Amniotic epithelial cell (primary cell): Measurements from ENCODE around the gene MYH2.
"Not testable (repeated sequence)": the region's sequence is repeated elsewhere in the genome, so short reads cannot be mapped to it uniquely, and the experiment has no call there.

Experiments used
- DNase-seq: peaks from one replicate; pipeline ENCODE4 v3.0.0-alpha.2; 2010; ENCODE audit warnings: low read depth

The MYH2 gene

DNA sequence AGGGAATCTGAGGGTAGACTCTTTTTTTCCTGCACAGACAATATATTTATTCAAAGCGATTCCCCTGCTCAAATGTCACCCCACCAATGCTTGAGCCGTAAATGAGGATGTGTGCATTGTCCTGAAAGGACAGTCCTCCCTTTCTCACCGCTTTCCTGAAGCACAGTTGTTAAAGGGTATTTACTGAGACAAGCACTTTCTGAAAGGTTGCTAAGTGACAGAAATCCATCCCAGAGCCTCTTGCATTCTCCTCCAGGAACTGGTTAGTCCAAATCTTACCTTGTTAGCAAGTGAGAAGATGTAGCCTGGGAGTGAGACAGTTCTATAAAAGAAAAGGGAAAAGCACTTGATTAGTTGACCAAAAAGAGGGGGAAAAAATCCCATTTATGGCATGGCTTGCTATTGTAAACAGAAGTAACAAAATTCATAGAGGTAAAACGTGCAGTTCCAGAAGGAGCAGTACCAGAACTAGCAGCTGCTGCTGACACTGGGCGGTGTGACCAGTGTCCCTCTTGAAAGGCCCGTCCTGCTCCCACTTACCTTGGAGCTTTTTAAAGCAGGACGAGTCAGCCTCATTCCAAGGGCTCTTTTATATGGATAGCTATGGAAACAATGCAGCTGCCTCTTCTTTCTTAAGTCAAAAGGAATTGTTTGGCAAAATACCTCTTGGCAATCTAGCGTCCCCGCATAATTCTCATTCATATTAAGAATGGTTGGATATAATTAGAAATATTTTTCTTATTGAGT is at the start of gene MYH2:
TSS of gene MYH2 (minus strand) at position 563 of the 747 bp plus-strand sequence. CDS start 1,738 bp downstream, outside the sequence.
- DNase-seq, result no peak

DNA sequence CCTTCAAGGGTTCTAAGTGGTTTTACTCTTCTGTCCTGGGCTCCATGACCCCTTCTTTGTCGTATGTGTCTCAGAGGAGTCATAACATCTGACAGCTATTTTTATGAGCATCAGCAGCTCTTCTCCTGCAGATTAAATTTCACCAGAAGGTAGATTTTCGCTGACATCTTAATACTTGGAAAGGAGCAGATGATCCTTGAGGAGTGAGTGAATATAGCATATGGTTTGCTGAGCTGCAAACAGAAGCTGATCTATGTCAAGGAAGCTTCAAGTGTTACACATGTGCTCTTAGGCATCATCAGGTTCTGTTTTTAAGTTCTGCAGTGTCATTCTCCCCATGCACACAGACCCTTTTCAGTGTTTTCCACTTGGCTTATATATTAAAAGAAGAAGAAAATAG is 49.2 kb upstream of the MYH2 start:
- no peak for DNase-seq

DNA sequence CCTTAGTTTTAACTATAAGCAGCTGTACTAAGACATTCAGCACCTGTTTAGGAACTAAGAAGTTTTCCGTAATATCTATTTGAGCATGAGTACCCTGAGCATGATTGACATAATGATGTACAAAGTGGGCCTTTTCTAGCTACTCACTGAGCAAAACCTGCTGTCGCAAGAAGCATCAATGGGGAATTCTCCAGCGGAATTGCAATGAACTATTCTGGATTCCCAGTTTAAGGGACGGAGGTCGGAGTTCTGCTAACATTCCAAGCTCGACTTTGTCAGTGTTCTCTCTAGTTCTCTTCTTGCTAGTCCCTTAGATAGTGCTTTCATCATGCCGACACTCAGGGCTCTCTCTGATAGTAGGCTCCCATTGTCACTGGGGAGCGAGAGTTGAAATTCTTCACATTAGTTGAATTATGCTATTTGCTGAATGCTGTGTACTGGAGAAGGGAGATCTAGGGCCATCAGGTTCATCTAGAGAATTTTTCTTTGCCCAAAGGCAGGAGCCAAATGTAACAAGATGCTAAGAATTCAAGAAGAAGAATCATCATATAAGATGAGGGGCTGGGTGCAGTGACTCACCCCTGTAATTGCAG is 40.2 kb upstream of the MYH2 start:
- DNase-seq, result no peak

DNA sequence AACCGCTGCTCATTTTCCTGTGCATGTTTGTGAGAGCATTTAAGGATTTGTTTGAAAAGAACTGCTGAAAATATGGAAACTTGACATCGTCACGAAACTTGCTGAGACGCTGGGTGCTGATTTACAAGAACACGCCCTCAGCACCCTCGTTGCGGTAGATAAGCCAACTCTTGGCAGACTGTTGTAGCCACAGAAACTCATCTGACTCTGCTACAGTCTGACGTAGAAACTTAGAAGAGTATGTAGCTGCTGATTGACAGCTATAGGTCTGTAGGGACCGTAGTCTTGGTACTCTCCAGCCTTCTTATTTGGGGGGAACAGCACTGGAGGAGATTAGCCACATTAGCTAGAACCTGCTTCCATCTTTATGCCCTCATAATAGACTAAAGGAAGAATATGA is 36.1 kb upstream of the MYH2 start:
- no peak for DNase-seq

DNA sequence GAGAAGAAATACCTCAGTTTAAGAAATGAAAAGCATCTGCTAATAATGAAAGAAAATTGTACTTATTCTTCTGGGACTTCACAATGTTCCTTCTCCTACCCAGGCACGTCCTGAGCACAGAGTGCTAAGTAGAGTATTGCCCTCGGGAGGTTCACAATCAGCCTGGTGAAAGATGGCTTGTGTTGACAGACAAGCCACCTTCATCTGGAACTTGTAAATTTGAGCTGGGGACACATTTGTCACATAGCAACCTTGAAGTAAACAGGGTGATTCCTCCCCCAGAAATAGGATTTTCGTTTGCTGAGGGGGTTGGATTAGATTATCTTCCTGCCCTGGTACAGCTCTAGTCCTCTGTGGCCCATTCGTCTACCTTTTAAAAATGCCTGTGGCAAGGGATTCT is 34.4 kb upstream of the MYH2 start:
- DNase-seq, result no peak

DNA sequence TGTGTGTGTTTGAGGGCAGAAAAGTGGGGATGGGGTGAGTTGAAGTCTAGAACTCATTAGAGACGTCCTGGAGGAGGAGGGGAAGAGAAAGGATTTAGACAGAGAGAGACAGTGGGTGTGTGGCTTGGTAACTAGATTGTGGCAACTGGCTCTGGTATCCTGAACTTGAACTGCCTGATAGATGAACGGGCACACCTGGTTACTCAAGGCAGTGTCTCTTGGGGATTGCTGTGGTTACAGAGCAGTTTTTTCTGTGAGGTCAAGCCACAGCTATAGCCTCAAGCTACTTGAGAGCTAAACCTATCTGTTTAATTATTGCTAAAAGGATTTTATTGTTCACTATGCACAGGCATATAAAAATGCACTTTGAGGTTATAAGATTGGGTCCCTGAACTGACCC is 29.8 kb upstream of the MYH2 start:
- DNase-seq, result no peak

DNA sequence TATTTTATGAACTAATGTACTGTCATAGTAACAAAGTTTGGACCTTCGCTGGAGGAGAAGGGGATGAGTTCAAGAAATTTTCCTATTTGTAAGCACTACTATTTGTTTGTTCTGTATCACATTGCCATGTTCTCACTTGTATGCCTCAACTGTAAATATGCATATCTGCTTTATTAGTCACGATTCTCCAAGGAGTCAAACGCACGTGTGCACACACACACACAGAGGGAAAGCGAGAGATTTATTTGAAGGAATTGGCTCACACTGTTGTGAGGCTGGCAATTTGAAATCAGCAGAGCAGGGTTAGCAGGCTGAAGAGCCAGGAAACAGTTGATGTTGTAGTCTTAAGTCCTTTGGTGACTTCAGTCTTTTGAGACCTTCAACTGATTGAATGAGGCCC is 24.9 kb upstream of the MYH2 start:
- DNase-seq, result peak; percentile 3

DNA sequence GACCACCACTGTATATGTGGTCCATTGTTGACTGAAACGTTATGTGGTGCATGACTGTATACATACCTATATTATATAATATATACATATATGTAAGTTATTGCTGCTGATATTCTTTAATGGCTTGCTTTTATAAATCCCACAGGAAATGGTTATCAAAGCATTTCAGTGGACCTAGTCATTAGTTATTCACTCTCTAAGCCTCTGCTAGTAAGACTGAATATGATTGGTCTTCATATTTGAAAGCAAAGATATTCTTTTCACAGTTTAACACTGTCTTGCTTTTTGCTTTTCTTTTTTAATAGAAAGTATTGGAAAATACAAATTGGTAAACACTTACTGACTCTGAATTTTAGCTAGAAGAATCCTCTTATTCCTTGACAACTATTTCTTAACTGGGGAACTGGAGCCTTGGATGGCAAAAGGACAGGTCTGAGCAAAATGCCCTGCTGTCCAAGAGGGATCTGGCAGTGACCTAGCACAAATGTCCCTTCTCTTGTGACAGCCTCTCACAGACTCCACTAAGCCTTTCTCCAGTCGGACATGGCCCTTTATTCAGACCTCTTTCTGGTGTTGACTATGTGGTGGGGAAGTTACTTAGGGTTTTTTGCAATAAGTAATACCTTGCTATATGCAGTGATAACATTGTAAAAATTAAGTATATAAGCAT is 14.7 kb upstream of the MYH2 start:
- no peak for DNase-seq

DNA sequence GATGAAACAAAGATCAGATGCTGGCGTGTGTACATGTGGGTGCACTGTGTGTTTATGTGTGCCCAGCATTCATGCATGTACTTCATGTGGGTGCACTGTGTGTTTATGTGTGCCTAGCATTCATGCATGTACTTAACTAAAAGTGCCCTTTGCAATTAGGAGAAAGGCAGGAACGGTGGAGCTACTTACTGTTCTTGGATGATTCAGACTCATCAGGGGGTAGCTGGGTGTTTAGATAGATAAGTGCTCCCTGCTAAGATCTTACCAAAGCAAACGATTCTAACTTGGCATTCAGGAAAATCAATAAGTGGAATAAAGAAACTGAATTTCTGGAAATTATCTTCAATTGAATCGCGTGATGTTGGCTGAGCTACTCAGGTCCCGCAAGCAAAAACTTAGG is 8.6 kb upstream of the MYH2 start:
- no peak for DNase-seq

DNA sequence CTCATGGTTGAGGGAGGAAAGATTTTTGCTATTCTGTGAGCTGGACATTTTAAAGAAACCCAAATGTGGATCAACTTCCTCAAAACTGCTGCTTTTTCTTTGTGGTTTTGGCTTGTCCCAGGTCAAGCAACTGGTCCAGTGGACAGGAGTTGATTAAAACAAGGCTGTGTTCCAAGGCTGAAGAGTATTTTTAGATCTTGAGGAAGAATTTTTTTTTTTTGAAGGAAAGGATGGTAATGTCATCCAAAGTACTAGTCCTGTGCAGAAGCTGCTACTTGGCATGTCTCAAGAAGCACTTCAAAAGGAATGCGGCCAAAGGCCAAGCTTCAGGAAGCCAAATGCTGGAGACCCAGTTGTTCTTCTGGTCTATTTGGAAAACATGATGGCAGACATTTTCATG is 8.0 kb upstream of the MYH2 start:
- DNase-seq, result no peak

DNA sequence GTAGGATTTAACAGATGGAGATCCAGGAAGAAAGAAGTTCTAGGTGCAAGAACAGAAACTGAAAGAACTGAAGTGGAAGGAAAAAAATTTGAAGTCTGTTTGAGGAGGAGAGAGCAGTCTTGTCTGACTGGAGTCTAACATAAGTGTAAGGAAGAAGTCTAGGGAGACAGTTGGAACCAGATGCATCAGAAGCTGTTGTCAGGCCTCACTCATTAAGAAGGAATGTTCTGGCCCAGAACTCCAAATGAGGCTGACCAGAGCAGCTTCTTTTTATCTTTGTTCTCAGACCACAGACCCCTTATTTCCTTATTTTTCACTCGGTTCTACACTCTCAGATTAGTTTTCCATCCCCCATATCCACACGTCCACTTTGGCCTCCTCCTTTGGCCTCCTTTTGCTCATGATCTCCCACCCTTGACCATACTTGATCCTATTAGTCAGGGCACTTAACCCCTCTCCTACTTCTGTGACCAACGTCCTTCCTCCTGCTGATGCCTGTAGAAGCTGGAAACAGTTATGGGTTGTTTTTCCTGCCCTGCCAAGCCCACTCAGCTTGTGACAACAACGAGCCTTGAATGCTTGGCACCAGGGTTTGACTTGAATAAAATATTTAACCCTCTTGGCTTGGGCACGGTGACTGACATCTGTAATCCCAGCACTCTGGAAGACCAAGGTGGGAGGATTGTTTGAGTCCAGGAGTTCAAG is 7.0 kb upstream of the MYH2 start:
- DNase-seq, result peak; percentile 19

DNA sequence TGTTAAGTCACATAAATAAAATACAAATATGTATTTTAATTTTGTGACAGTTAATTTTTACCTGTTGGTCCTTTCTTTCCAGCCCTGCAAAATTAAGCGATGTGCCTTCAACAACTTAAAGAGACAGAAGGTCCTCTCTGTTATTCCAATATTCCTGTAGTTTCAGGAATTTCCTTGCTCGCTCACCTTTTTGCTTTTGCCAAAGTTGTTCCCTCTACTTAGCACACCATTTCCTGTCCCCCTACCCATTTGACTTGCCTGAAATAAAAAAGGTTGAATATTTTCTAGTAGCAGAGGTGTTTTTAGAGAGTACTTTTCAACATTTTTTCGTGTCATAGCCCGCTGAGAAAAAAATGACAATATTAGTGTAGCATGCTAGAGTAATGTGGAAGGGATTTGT is 556 bp upstream of the MYH2 start:
- DNase-seq, result no peak

DNA sequence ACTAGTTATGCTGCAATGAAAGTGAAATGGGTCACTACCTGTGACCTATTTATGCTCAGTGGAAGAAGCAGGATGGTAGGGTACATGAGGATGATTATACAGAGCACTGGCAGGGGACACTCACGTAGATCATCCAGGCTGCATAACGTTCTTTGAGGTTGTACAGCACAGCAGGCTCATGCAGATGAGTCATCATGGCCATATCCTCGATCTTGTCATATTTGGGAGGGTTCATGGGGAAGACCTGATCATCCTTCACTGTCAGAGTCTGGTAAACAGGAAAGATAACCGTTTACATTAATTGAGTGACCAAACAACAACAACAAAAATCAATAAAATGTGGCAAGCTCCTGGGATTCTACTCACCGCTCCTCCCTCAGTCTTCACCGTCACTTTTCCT is 2.1 kb downstream of the MYH2 start:
- DNase-seq, result peak; percentile 15

DNA sequence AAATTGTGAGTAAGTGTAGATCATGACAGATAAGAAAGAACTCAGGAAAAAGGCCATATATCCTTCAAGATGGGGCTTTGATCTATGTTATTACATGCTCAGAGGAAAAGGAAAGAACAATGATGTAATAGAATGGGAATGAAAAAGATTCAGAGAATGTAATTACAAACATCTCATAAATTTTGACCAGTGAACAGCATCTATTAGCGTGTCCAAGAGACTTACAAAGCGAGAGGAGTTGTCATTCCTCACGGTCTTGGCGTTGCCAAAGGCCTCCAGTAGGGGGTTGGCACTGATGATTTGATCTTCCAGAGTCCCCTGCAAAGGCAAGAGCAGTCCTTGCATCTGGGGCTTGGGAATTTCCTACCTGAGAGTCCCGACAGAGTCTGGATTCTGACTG is 6.0 kb downstream of the MYH2 start:
- peak; percentile 48 for DNase-seq

DNA sequence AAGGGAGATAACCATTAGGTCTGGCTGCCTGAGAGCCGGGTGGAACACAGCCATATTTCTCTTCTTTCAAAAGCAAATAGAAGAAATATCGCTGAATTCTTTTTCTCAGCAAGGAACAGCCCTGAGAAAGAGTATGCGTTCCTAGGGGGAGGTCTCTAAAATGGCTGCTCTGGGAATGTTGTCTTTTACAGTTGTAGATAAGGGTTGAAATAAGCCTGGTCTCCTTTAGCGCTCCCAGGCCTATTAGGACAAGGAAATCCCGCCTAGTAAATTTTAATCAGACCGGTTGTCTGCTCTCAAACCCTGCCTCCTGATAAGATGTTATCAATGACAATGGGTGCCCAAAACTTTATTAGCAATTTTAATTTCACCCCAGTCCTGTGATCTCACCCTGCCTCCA is 8.3 kb downstream of the MYH2 start:
- not testable (repeated sequence) for DNase-seq

DNA sequence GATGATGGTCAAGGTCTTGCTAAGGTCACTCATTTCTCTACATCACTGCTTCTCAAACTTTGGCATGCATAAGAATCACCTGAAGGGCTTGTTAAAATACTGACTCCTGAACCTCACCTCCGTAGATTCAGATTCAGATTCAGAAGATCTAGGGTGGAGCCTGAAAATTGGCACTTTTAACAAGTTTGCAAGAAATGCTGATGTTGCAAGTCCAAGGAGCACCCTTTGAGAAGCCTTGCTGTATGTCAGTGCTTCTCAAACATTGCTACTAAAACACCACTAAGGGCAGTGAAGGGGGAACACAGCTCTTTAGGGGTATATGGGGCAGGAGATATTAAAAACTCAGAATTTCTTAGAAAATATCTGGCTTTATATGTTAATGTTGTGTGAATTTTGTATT is 17.4 kb downstream of the MYH2 start:
- no peak for DNase-seq

DNA sequence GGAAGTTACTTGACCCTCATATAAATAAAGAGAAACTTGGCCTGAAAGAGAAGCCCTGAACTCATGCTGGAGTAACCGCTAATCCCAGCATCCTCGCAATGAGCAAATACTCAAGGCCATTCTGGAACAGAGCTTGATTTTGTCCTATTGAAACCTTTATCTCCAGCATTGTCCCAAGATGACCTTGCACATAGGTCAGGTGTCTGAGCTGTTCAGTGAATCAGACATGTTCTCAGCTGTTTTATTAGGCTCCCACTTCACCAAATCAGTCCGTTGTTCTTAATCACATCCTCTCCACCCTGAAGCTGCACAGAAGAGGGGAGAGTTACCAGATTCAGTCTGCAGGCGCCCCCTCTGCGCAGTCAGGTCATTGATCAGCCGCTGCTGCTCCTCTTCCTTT is 22.0 kb downstream of the MYH2 start:
- no peak for DNase-seq

DNA sequence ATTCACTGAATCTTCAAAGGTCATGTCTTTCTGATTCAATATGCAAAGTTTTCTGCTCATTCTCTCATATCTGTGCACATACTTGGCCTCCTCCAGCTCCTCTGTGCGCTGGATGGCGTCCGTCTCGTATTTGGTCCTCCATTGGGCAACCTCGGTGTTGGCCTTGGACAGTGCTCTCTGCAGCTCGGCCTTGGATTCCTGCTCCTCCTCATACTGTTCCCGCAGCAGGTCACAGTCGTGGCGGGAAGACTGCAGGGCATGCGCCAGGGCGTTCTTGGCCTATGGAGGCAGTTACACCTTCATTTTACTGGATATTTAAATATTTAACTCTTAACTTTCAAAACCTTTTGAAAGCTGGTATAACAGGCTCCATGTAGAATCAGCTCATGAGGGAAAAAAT is 22.9 kb downstream of the MYH2 start:
- DNase-seq, result no peak

DNA sequence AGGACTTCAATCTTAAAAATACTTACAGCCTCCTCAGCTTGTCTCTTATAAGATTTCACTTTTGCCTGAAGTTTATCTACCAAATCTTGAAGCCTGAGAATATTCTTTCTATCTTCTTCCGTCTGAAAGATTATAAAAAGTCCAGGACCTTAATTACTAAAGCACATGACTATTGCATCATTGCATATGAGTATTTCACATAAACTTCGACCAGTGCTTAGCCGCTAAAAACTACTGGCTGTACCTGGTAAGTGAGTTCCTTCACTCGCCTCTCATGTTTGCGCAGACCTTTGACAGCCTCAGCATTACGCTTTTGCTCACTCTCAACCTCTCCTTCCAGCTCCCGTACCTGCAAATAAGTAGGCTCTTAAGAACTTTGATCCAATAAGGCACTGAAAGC is 26.4 kb downstream of the MYH2 start:
- no peak for DNase-seq

DNA sequence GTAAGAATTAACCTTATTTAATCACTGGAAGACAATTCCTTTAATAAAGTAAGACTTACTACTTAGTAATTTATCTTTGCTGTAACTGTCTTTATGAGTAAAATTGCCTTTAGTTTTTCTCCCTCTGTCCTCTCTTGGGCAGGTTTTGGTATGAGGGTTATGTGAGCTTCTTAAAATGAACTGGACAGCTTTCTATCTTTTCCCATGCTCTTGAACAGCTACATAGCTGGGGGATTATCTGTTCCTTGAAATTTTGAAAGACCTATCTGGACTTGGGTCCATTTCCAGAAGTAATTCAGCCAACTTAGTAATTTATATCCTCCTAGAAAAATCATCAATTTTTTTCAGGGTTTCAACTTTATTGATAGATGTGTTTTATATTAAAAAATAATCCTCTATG is 27.5 kb downstream of the MYH2 start:
- no peak for DNase-seq

DNA sequence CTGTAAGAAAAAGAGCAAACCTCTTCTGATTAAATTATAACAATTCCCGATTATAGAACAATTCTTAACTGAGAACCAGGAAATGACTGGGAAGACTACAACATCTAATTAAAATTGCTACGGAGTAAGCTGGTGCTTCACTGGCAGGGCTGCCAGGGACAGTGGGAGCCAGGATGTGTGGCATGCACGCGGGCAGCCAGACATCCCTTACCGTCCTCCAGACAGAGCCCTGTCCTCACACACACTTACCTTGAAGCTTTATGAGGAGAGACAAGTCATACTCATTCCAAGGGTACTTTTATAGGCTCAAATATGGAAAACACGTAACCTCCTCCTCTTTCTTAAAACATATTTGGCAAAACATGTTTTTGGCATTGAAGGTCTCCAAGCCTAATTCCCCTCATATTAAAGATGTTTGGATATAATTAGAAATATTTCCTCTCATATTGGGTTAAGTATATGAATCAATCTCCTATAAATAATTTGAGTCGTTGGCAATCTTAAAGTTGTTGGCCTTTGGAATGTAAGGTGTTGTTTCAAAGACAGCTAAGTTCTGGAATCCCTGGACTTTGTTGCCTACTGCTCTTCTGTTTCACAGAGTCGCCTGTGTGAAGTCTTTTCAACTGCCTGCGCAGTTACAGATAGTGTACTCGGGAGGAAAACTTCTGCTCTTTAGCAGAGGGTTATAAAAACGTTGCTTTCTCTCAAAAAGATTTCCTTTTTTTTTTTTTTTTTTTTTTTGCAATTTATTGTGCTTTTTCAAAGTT is 31.0 kb downstream of the MYH2 start, which contains the start of gene MYH1:
TSS of gene MYH1 (minus strand) at position 272 of the 767 bp plus-strand sequence. CDS start 1,900 bp downstream, outside the sequence.
- no peak for DNase-seq

DNA sequence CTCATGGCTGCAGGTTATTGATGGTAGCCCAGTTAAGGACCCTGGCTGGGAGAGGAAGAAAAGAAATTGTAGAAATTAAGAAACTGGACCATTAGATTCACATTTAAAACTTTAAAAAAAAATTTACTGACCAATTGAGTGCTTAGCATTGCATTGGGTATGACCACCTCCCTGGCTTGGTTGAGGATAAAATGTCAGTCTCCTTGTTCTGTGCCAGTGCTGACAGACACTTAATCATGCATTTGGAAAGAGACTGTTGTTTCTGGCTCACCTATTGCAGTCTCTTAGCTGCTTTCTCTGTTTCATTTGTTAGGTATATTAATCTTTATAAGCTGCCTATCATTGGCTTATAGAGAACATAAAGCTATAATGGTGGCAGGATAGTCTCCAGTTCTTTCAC is 32.8 kb downstream of the MYH2 start:
- no peak for DNase-seq
